GM10847 (cell line): ENCODE measurements around the gene ZNF692.

Experiments
- POLR2A ChIP-seq: IDR thresholded peaks from 2 replicates; pipeline ENCODE4 v1.6.1; 2011; ENCODE audit not compliant: insufficient read length; ENCODE audit errors: extremely low read depth

Gene ZNF692

GRCh38 chr1:248886237-248886895 is 27.5 kb upstream of the ZNF692 start:
- TF ChIP-seq POLR2A: no peak

- TF ChIP-seq POLR2A: no peak
Observed at GRCh38 chr1:248885646-248886045, 26.8 kb upstream of the ZNF692 start.

- TF ChIP-seq POLR2A: no peak
Observed at GRCh38 chr1:248884632-248885295, 25.9 kb upstream of the ZNF692 start.

- TF ChIP-seq POLR2A: no peak
Observed at GRCh38 chr1:248881261-248881660, 22.4 kb upstream of the ZNF692 start.

GRCh38 chr1:248873993-248874533 is 15.2 kb upstream of the ZNF692 start:
- TF ChIP-seq POLR2A: no peak

- TF ChIP-seq POLR2A: peak; percentile 35
Observed at GRCh38 chr1:248873409-248873992, 14.6 kb upstream of the ZNF692 start.

GRCh38 chr1:248872752-248873408 is 14.0 kb upstream of the ZNF692 start:
- peak; percentile 7 for TF ChIP-seq POLR2A

GRCh38 chr1:248871837-248872401 is 13.0 kb upstream of the ZNF692 start:
- no peak for TF ChIP-seq POLR2A

GRCh38 chr1:248862998-248863881 is 4.4 kb upstream of the ZNF692 start:
- peak; percentile 79 for TF ChIP-seq POLR2A

- no peak for TF ChIP-seq POLR2A
Observed at GRCh38 chr1:248862695-248862997, 3.8 kb upstream of the ZNF692 start.

GRCh38 chr1:248861616-248862015 is 2.7 kb upstream of the ZNF692 start:
- TF ChIP-seq POLR2A: no peak

GRCh38 chr1:248860007-248860406 is 1.1 kb upstream of the ZNF692 start:
- TF ChIP-seq POLR2A: no peak

- peak; percentile 29 for TF ChIP-seq POLR2A
Observed at GRCh38 chr1:248858096-248858890, 592 bp downstream of the ZNF692 start.

GRCh38 chr1:248857749-248858095 is 1.2 kb downstream of the ZNF692 start:
- no peak for TF ChIP-seq POLR2A
